SK-N-SH treated with all-trans-retinoic acid at 6 μM for 48 hours (cell line): ENCODE results near the gene DIPK1B.

ENCODE experiments used
- ARNTL ChIP-seq: fragments of 450-650 bp; formaldehyde crosslinking; IDR thresholded peaks from 2 replicates; pipeline ENCODE4 v1.5.0; 2020; ENCODE audit warnings: low read depth, mild to moderate bottlenecking, moderate library complexity, borderline replicate concordance
- BACH2 ChIP-seq: fragments of 250-450 bp; sonication (Bioruptor Pico); IDR thresholded peaks from 2 replicates; pipeline ENCODE4 v1.9.0; 2021; ENCODE audit warnings: mild to moderate bottlenecking, borderline replicate concordance
- ISL1 ChIP-seq: fragments of 250-450 bp; sonication (Bioruptor Pico); IDR thresholded peaks from 2 replicates; pipeline ENCODE4 v2.1.2; 2022; ENCODE audit warnings: mild to moderate bottlenecking, moderate library complexity
- OSR1 ChIP-seq: fragments of 250-450 bp; sonication (Bioruptor Pico); IDR thresholded peaks from 2 replicates; pipeline ENCODE4 v1.8.0; 2022; ENCODE audit warnings: moderate library complexity, mild to moderate bottlenecking, inconsistent platforms
- RARB ChIP-seq: fragments of 250-450 bp; sonication (Bioruptor Pico); IDR thresholded peaks from 2 replicates; pipeline ENCODE4 v1.8.0; 2021; ENCODE audit warnings: mild to moderate bottlenecking, moderate library complexity
- SNAI2 ChIP-seq: fragments of 250-450 bp; sonication (Bioruptor Pico); IDR thresholded peaks from 2 replicates; pipeline ENCODE4 v1.5.0; 2020; ENCODE audit warnings: mild to moderate bottlenecking, moderate library complexity
- TOX ChIP-seq: fragments of 250-450 bp; sonication (Bioruptor Pico); IDR thresholded peaks from 2 replicates; pipeline ENCODE4 v1.8.0; 2021; ENCODE audit warnings: mild to moderate bottlenecking, moderate library complexity, borderline replicate concordance
- ZFP3 ChIP-seq: fragments of 250-450 bp; sonication (Bioruptor Pico); IDR thresholded peaks from 2 replicates; pipeline ENCODE4 v1.5.0; 2020; ENCODE audit warnings: mild to moderate bottlenecking, moderate library complexity
- ZNF565 ChIP-seq: fragments of 450-650 bp; formaldehyde crosslinking; conservative IDR thresholded peaks from 2 replicates; pipeline ENCODE4 v1.5.0; 2020; ENCODE audit warnings: low read depth, mild to moderate bottlenecking, moderate library complexity
- TF ChIP-seq, protein P1 (sequence below): fragments of 250-450 bp; sonication (Bioruptor Pico); IDR thresholded peaks from 2 replicates; pipeline ENCODE4 v1.5.1; 2020; ENCODE audit warnings: low read depth, mild to moderate bottlenecking, moderate library complexity
- TF ChIP-seq, protein P2 (sequence below): fragments of 250-450 bp; sonication (Bioruptor Pico); IDR thresholded peaks from 2 replicates; pipeline ENCODE4 v1.8.0; 2020; ENCODE audit warnings: mild to moderate bottlenecking, moderate library complexity, borderline replicate concordance
- TF ChIP-seq, protein P3 (sequence below): fragments of 250-450 bp; sonication (Bioruptor Pico); IDR thresholded peaks from 2 replicates; pipeline ENCODE4 v1.5.1; 2021; ENCODE audit warnings: mild to moderate bottlenecking, moderate library complexity

DNA sequence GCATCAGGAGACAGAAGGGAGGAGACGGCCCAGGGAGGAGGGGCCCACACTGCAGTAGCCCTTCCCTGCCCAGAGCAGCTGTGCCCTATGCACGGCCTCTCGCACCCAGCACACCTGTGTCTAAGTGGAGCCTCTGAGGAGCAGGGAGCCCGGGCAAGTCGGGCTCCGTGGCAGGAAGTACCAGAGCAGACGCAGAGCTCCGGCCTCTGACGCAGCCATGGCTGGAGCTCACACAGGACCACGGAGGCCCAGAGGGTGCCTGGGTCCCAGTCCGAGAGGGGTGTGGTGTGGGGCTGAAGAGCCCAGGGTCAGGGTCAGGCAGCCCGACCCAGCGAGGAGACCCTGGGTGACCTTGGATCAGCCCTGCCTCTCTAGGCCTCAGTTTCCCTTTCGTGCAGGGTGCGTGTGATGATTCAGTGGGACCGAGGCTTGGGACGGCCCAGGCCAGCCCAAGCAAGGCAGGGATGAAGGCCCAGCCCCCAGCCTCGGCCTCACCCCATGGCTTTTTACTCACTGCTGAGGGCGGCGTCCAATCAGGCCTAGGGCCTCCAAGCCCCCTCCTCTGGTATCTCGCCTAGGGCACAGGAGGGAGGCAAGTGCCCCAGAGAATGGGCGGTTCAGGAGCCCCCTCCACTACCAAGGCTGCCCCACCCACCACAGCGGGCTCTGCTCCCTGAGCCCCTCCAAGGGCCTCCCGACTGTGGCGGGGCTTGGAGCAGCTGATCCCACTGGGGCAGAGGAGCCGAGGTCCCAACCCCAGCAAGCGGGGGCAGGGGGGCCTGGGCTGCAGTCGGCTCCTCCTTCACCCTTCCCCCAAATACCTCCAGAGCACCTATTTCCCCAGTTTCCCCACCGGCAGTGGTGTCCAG, 20.8 kb upstream of the DIPK1B start:
- TF ChIP-seq, protein P1, sequence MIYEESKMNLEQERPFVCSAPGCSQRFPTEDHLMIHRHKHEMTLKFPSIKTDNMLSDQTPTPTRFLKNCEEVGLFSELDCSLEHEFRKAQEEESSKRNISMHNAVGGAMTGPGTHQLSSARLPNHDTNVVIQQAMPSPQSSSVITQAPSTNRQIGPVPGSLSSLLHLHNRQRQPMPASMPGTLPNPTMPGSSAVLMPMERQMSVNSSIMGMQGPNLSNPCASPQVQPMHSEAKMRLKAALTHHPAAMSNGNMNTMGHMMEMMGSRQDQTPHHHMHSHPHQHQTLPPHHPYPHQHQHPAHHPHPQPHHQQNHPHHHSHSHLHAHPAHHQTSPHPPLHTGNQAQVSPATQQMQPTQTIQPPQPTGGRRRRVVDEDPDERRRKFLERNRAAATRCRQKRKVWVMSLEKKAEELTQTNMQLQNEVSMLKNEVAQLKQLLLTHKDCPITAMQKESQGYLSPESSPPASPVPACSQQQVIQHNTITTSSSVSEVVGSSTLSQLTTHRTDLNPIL (CRISPR knock-in tag): no peak
- TF ChIP-seq ISL1 (no peak), TOX (no peak), BACH2 (CRISPR knock-in tag) (no peak), RARB (CRISPR knock-in tag) (no peak), OSR1 (CRISPR knock-in tag) (no peak), SNAI2 (no peak), ZFP3 (CRISPR knock-in tag) (no peak), ARNTL (CRISPR knock-in tag) (no peak), ZNF565 (CRISPR knock-in tag) (no peak)
- TF ChIP-seq, protein P2, sequence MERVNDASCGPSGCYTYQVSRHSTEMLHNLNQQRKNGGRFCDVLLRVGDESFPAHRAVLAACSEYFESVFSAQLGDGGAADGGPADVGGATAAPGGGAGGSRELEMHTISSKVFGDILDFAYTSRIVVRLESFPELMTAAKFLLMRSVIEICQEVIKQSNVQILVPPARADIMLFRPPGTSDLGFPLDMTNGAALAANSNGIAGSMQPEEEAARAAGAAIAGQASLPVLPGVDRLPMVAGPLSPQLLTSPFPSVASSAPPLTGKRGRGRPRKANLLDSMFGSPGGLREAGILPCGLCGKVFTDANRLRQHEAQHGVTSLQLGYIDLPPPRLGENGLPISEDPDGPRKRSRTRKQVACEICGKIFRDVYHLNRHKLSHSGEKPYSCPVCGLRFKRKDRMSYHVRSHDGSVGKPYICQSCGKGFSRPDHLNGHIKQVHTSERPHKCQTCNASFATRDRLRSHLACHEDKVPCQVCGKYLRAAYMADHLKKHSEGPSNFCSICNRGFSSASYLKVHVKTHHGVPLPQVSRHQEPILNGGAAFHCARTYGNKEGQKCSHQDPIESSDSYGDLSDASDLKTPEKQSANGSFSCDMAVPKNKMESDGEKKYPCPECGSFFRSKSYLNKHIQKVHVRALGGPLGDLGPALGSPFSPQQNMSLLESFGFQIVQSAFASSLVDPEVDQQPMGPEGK (CRISPR knock-in tag): no peak
- TF ChIP-seq, protein P3, sequence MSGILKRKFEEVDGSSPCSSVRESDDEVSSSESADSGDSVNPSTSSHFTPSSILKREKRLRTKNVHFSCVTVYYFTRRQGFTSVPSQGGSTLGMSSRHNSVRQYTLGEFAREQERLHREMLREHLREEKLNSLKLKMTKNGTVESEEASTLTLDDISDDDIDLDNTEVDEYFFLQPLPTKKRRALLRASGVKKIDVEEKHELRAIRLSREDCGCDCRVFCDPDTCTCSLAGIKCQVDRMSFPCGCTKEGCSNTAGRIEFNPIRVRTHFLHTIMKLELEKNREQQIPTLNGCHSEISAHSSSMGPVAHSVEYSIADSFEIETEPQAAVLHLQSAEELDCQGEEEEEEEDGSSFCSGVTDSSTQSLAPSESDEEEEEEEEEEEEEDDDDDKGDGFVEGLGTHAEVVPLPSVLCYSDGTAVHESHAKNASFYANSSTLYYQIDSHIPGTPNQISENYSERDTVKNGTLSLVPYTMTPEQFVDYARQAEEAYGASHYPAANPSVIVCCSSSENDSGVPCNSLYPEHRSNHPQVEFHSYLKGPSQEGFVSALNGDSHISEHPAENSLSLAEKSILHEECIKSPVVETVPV (CRISPR knock-in tag): no peak
